Keratinocyte (primary cell): ENCODE measurements around the gene FANCI.

Experiments
- CTCF ChIP-seq, 3 experiments: IDR thresholded peaks in 1 of 3; conservative IDR thresholded peaks in 1 of 3; optimal IDR thresholded peaks in 1 of 3; 2 replicates in 2 of 3; 3 replicates in 1 of 3; pipeline versions ENCODE3 to v1.5.1; 2011; ENCODE audit warnings: low read length in 3 of 3, mild to moderate bottlenecking in 3 of 3, moderate library complexity in 2 of 3, control low read depth in 1 of 3, inconsistent platforms in 1 of 3; ENCODE audit not compliant: insufficient read depth in 2 of 3; ENCODE audit errors: extremely low read depth in 1 of 3
- EZH2 ChIP-seq: IDR thresholded peaks from one replicate; pipeline ENCODE4 v1.6.1; 2012; ENCODE audit warnings: inconsistent platforms, mild to moderate bottlenecking, low read length, moderate library complexity

- TF ChIP-seq CTCF (optimal IDR thresholded peaks at IDR 0.05 in 1 of 3, IDR thresholded peaks at IDR 0.05 in 1 of 3, conservative IDR thresholded peaks at IDR 0.05 in 1 of 3; ENCODE audit: extremely low read depth in 1 of 3, insufficient read depth in 2 of 3, low read length in 3 of 3) (no peak), EZH2 (no peak)
Measured at GRCh38 chr15:89283201-89283600, 39.4 kb downstream of the FANCI start.
